ENCODE results near the gene KYAT1. TPM values are rescaled to one million over a fixed set of nuclear protein-coding genes. Genes with fewer than 3 reads are reported as not detected.
"Not testable (repeated sequence)": the region's sequence is repeated elsewhere in the genome, so short reads cannot be mapped to it uniquely, and the experiment has no call there.

The KYAT1 gene
- total RNA-seq, 2 donors from 2014 or later = 4.8 to 5.7 TPM

- Mint-ChIP-seq H3K27ac (no peak overlapping the region), H3K36me3 (ENCODE audit: low read depth) (peaks cover 4% of the 10 kb centered on the region), H3K4me1 (peaks cover 3% of the 10 kb centered on the region), H3K27me3 (no peaks in the 10 kb centered on the region), H3K4me3 (no peak overlapping the region)
- DNase-seq (no peak), ATAC-seq (no peak)
- H3K9me3 ChIP-seq (ENCODE audit: control insufficient read depth, low read length, poor library complexity, severe bottlenecking) = no peaks in the 10 kb centered on the region
These were observed 82.9 kb downstream of the KYAT1 start for GRCh38 chr9:128798896-128799295.

DNA sequence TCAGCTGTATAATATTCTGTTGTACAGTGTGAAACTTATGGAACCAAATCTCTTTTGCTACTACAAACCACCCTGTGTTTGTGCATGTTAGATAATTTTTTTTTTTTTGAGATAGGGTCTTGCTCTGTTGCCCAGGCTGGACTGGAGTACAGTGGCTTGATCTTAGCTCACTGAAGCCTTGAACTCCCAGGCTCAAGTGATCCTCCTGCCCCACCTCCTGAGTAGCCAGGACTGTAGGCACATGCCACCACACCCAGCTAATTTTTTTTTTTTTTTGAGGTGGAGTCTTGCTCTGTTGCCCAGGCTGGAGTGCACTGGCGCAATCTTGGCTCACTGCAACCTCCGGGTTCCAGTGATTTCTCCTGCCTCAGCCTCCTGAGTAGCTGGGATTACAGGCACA is 86.8 kb downstream of the KYAT1 start:
- not testable (repeated sequence) for H3K4me3 Mint-ChIP-seq; H3K36me3 Mint-ChIP-seq (ENCODE audit: low read depth); ATAC-seq; H3K27me3 Mint-ChIP-seq; H3K27ac Mint-ChIP-seq; DNase-seq; H3K9me3 ChIP-seq (ENCODE audit: control insufficient read depth, low read length, poor library complexity, severe bottlenecking)
- H3K4me1 Mint-ChIP-seq = peaks cover 17% of the 10 kb centered on the region

DNA sequence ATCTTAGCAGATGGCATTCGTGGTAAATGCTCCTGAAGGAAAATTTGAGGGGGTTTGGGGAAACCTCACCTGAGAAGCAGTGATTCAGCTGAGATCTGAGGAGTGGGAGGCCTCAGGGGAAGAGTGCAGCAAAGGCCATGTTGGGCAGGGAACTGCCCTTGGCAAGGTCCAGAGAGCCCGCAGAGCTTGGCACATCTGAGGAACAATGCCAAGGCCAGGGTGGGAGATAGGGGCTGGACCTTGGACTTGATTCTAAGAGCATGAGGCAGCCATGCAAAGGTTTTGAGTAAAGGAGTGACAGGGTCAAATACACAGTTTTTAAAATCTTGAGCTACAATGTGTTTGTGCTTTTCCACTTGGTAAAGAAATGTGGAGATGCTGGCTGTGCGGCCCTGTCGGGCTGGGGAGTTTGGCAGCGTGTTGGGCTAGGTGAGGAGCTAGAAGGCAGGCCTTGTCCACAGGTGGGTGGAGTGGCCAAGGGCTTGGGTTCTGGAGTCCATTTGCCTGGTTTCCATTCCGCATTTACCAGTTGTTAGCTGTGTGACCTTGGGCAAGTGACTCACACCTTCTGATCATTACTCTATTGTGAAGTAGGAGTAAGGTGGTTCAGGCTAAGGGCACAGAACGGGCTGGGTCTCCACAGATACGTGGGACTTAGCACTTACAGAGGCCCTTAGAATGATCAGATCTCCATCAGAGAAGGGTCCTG is 88.6 kb downstream of the KYAT1 start:
- Mint-ChIP-seq H3K36me3 (ENCODE audit: low read depth) (peaks cover 4% of the 10 kb centered on the region), H3K4me3 (no peak overlapping the region), H3K27ac (peak overlapping the region; percentile 43), H3K4me1 (peaks cover 21% of the 10 kb centered on the region), H3K27me3 (no peaks in the 10 kb centered on the region)
- ATAC-seq = no peak
- no peaks in the 10 kb centered on the region for H3K9me3 ChIP-seq (ENCODE audit: control insufficient read depth, low read length, poor library complexity, severe bottlenecking)
- DNase-seq = no peak

DNA sequence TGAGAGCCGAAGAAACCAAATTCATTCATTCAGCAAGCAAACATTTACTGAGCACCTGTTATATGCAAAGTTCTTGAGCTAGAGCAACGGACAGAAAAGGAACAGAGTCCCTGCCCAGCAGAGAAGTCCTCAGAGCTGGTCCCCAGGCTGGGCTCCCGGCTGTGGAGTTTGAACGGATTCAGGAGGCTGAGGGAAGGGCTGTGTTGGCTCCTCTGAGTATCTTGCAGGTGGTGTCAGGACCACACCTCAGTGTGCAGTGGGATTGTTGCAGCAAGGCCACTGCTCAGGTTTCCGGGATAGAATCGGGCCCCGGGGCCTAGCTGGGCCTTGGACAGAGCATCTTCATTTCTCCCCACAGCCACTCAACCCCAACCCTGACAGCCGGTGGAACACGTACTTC is 89.6 kb downstream of the KYAT1 start:
- ATAC-seq (no peak), DNase-seq (no peak)
- no peaks in the 10 kb centered on the region for H3K27me3 Mint-ChIP-seq
- peaks cover 2% of the 10 kb centered on the region for H3K36me3 Mint-ChIP-seq (ENCODE audit: low read depth)
- peaks cover 25% of the 10 kb centered on the region for H3K4me1 Mint-ChIP-seq
- no peak overlapping the region for H3K27ac Mint-ChIP-seq
- H3K9me3 ChIP-seq (ENCODE audit: control insufficient read depth, low read length, poor library complexity, severe bottlenecking) = no peaks in the 10 kb centered on the region
- H3K4me3 Mint-ChIP-seq = no peak overlapping the region

GRCh38 chr9:128790536-128790935 is 91.2 kb downstream of the KYAT1 start:
- H3K27me3 Mint-ChIP-seq = no peaks in the 10 kb centered on the region
- no peak for DNase-seq

GRCh38 chr9:128788445-128788844 is 93.3 kb downstream of the KYAT1 start:
- no peaks in the 10 kb centered on the region for H3K36me3 Mint-ChIP-seq (ENCODE audit: low read depth)

More at GRCh38 chr9:128790536-128790935, 91.2 kb downstream of the KYAT1 start:
- no peaks in the 10 kb centered on the region for H3K9me3 ChIP-seq (ENCODE audit: control insufficient read depth, low read length, poor library complexity, severe bottlenecking)
- Mint-ChIP-seq H3K27ac (no peak overlapping the region), H3K4me3 (no peak overlapping the region), H3K36me3 (ENCODE audit: low read depth) (peaks cover 2% of the 10 kb centered on the region), H3K4me1 (peaks cover 25% of the 10 kb centered on the region)
- ATAC-seq = no peak

GRCh38 chr9:128787659-128788058 is 94.1 kb downstream of the KYAT1 start:
- DNase-seq = no peak
- Mint-ChIP-seq H3K4me1 (peaks cover 14% of the 10 kb centered on the region), H3K27ac (peak overlapping the region; percentile 82), H3K4me3 (peak overlapping the region; percentile 97), H3K27me3 (no peaks in the 10 kb centered on the region), H3K36me3 (ENCODE audit: low read depth) (no peaks in the 10 kb centered on the region)
- no peaks in the 10 kb centered on the region for H3K9me3 ChIP-seq (ENCODE audit: control insufficient read depth, low read length, poor library complexity, severe bottlenecking)
- ATAC-seq = no peak

More at GRCh38 chr9:128788445-128788844, 93.3 kb downstream of the KYAT1 start:
- Mint-ChIP-seq H3K27ac (peak overlapping the region; percentile 82), H3K4me1 (peaks cover 20% of the 10 kb centered on the region), H3K4me3 (peak overlapping the region; percentile 97), H3K27me3 (no peaks in the 10 kb centered on the region)
- DNase-seq (no peak), ATAC-seq (no peak)
- H3K9me3 ChIP-seq (ENCODE audit: control insufficient read depth, low read length, poor library complexity, severe bottlenecking) = no peaks in the 10 kb centered on the region

GRCh38 chr9:128786681-128787601 is 94.8 kb downstream of the KYAT1 start, which contains the start of gene TBC1D13:
TBC1D13 (plus strand) TSS chr9:128787253; CDS start chr9:128787354, 101 bp downstream.
- ATAC-seq (peak; percentile 98), DNase-seq (peak; percentile 87 to 90 (median 88))
- H3K36me3 Mint-ChIP-seq (ENCODE audit: low read depth) = no peaks in the 10 kb centered on the region
- no peaks in the 10 kb centered on the region for H3K9me3 ChIP-seq (ENCODE audit: control insufficient read depth, low read length, poor library complexity, severe bottlenecking)
- no peaks in the 10 kb centered on the region for H3K27me3 Mint-ChIP-seq
- peaks cover 14% of the 10 kb centered on the region for H3K4me1 Mint-ChIP-seq
- peak within 1 kb of the TSS; percentile 82 for H3K27ac Mint-ChIP-seq
- H3K4me3 Mint-ChIP-seq = peak within 1 kb of the TSS; percentile 97

GRCh38 chr9:128785427-128785826 is 96.3 kb downstream of the KYAT1 start:
- Mint-ChIP-seq H3K4me1 (peaks cover 10% of the 10 kb centered on the region), H3K27ac (peak overlapping the region; percentile 82), H3K4me3 (no peak overlapping the region), H3K36me3 (ENCODE audit: low read depth) (no peaks in the 10 kb centered on the region), H3K27me3 (no peaks in the 10 kb centered on the region)
- no peaks in the 10 kb centered on the region for H3K9me3 ChIP-seq (ENCODE audit: control insufficient read depth, low read length, poor library complexity, severe bottlenecking)
- ATAC-seq (no peak), DNase-seq (no peak)

Other genes with a start within 250 kb of the KYAT1 start
- 1 to 10 TPM; 3.7 to 3.8 TPM for gene DYNC2I2, start 225.1 kb downstream of the KYAT1 start, total RNA-seq
- gene SET, start 192.7 kb downstream of the KYAT1 start, total RNA-seq = 100 to 1,000 TPM; 223 to 231 TPM
- 1 to 10 TPM in 1 of 2 donors, under 1 TPM in 1; 0.96 to 2.0 TPM for gene PKN3, start 179.4 kb downstream of the KYAT1 start, total RNA-seq
- gene ZDHHC12, start 157.8 kb downstream of the KYAT1 start, total RNA-seq = 10 to 100 TPM; 23.5 to 26.9 TPM
- 10 to 100 TPM; 29.4 to 30.0 TPM for gene ZER1, start 110.0 kb downstream of the KYAT1 start, total RNA-seq
- 10 to 100 TPM; 21.6 to 30.8 TPM for gene TBC1D13, start 94.7 kb downstream of the KYAT1 start, total RNA-seq
- gene ENDOG, start 63.5 kb downstream of the KYAT1 start, total RNA-seq = 1 to 10 TPM; 7.7 to 7.8 TPM
- 10 to 100 TPM; 33.7 to 48.1 TPM for gene SPOUT1, start 52.2 kb downstream of the KYAT1 start, total RNA-seq
- gene LRRC8A, start 183 bp upstream of the KYAT1 start, total RNA-seq = 10 to 100 TPM; 28.9 to 30.3 TPM
- gene PHYHD1, start 39.0 kb upstream of the KYAT1 start, total RNA-seq = under 1 TPM in 1 of 2 donors, not detected in 1; 0.45 TPM
- 1 to 10 TPM; 5.1 to 7.4 TPM for gene DOLK, start 65.7 kb upstream of the KYAT1 start, total RNA-seq
- 10 to 100 TPM; 62.2 to 75.1 TPM for gene NUP188, start 65.7 kb upstream of the KYAT1 start, total RNA-seq
- 10 to 100 TPM; 82.2 to 87.1 TPM for gene SH3GLB2, start 146.4 kb upstream of the KYAT1 start, total RNA-seq
- 10 to 100 TPM; 64.2 to 81.4 TPM for gene MIGA2, start 154.7 kb upstream of the KYAT1 start, total RNA-seq
- 1 to 10 TPM; 5.3 to 8.0 TPM for gene DOLPP1, start 199.2 kb upstream of the KYAT1 start, total RNA-seq
- gene CRAT, start 228.8 kb upstream of the KYAT1 start, total RNA-seq = 10 to 100 TPM; 12.9 to 23.3 TPM
- gene PTPA, start 229.5 kb upstream of the KYAT1 start, total RNA-seq = 10 to 100 TPM; 49.8 to 50.0 TPM

All from T-helper 17 cell (primary cell).